Measurements from ENCODE around the gene PALM. TPM values are rescaled to one million over a fixed set of nuclear protein-coding genes. Genes with fewer than 3 reads are reported as not detected.

PALM gene
- polyA plus RNA-seq, 1 donor: 29.2 TPM

DNA sequence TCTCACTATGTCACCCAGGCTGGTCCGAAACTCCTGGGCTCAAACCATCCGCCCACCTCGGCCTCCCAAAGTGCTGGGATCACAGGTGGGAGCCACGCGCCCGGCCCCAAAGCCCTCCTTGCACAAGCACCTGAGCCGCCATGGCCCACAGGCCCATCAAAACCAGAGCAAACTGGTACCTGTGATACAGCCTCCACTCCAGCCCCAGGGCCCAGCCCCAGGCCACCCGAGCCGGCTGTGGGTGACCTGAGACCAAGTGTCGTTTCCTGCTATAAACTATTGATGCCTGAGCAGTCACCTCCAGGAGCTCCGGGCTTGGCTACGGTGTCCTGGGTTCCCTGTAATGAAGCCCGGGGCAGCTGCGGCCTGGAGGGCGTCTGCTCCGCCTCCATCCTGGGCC is 78.8 kb downstream of the PALM start:
- Histone ChIP-seq H3K27me3 (ENCODE audit: control insufficient read depth, insufficient read depth, low read length) (no peaks in the 10 kb centered on the region), H3K27ac (ENCODE audit: low read length) (no peak overlapping the region), H3K4me1 (ENCODE audit: control insufficient read depth, insufficient read depth, low read length) (peaks cover 9% of the 10 kb centered on the region), H3K4me3 (ENCODE audit: low read length) (no peak overlapping the region), H3K36me3 (ENCODE audit: control insufficient read depth, insufficient read depth, low read length) (no peaks in the 10 kb centered on the region), H3K9me3 (ENCODE audit: control insufficient read depth, low read depth, low read length) (no peaks in the 10 kb centered on the region)
- no peak for DNase-seq
- WGBS (ENCODE audit: insufficient coverage, low lambda C conversion rate): no CpG with 5 or more reads among the region's 16 CpGs

DNA sequence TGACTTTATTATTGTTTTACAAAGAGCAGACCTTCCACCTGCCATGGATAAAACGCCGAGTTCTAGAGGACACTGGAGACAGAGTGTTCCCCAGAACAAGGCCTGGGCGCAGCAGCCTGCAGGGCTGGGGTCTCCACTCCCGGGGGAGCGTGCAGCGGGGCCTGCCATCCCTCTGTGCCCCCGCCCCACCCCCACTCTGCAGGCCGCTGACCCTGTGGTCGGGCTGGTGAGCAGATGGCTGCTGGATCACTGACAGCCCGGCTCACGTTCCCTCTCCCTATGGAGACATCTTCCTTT is 79.9 kb downstream of the PALM start:
- Histone ChIP-seq H3K4me1 (ENCODE audit: control insufficient read depth, insufficient read depth, low read length) (peaks cover 5% of the 10 kb centered on the region), H3K36me3 (ENCODE audit: control insufficient read depth, insufficient read depth, low read length) (no peaks in the 10 kb centered on the region), H3K4me3 (ENCODE audit: low read length) (no peak overlapping the region), H3K27ac (ENCODE audit: low read length) (peak overlapping the region; percentile 59), H3K9me3 (ENCODE audit: control insufficient read depth, low read depth, low read length) (no peaks in the 10 kb centered on the region), H3K27me3 (ENCODE audit: control insufficient read depth, insufficient read depth, low read length) (no peaks in the 10 kb centered on the region)
- no peak for DNase-seq
- WGBS (ENCODE audit: insufficient coverage, low lambda C conversion rate): no CpG with 5 or more reads among the region's 11 CpGs

DNA sequence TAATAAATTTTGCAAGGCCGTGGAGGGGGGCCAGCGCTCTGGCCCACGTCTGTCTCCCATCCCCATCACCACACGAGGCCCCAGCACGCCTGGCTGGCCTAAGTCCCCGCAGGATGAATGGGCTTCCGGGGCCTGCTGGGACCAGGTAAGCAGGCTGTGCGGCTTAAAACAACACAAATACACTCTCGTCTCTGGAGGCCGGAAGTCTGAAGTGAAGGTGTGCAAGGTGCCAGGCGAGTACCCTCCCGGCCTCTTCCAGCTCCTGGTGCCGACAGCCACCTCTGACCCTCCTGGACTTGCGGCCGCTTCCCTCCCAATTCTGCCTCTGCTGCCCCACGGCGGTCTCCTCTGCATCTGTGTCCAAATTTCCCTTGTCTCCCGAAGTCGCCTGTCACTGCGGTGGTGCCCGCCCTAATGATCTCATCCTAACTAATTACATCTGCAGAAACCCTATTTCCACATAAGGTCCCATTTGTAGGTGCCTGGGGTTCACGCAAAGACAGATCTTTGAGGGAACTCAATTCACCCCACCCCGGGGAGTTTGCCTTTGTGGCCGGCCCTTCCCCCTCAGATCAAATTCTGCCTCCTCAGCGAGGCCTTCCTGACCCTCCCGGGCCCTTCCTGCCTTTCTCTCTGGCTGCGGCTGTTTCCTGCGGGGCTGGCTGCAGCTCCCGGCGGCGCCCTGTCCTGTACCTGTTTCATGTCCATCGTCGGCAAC is 80.4 kb downstream of the PALM start:
- H3K4me1 ChIP-seq (ENCODE audit: control insufficient read depth, insufficient read depth, low read length): peaks cover 5% of the 10 kb centered on the region
- no peaks in the 10 kb centered on the region for H3K9me3 ChIP-seq (ENCODE audit: control insufficient read depth, low read depth, low read length)
- 100% methylated on average over 1 of the region's 33 CpGs for WGBS (ENCODE audit: insufficient coverage, low lambda C conversion rate)

DNA sequence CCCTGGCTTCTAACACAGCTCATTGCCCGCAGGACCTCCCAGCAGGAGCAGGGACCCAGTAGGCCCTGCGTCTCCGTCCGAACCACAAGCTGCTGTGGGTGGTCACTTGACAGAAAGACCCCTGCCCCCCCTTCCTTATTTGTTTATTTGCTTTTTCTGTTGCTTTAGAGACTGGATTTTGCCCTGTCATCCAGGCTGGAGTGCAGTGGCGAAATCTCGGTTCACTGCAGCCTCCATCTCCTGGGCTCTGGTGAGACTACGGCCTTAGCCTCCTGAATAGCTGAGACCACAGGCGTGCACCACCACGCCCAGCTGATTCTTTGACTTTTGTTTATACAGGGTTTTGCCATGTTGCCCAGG is 80.9 kb downstream of the PALM start:
- WGBS (ENCODE audit: insufficient coverage, low lambda C conversion rate): no CpG with 5 or more reads among the region's 9 CpGs
- DNase-seq: no peak
- no peaks in the 10 kb centered on the region for H3K9me3 ChIP-seq (ENCODE audit: control insufficient read depth, low read depth, low read length)
- no peak overlapping the region for H3K4me3 ChIP-seq (ENCODE audit: low read length)
- no peak overlapping the region for H3K27ac ChIP-seq (ENCODE audit: low read length)
- H3K27me3 ChIP-seq (ENCODE audit: control insufficient read depth, insufficient read depth, low read length): no peaks in the 10 kb centered on the region
- H3K4me1 ChIP-seq (ENCODE audit: control insufficient read depth, insufficient read depth, low read length): peaks cover 5% of the 10 kb centered on the region
- H3K36me3 ChIP-seq (ENCODE audit: control insufficient read depth, insufficient read depth, low read length): no peaks in the 10 kb centered on the region

More for the DNA sequence above, 80.4 kb downstream of the PALM start:
- Histone ChIP-seq H3K27ac (ENCODE audit: low read length) (peak overlapping the region; percentile 59), H3K36me3 (ENCODE audit: control insufficient read depth, insufficient read depth, low read length) (no peaks in the 10 kb centered on the region), H3K27me3 (ENCODE audit: control insufficient read depth, insufficient read depth, low read length) (no peaks in the 10 kb centered on the region), H3K4me3 (ENCODE audit: low read length) (no peak overlapping the region)
- peak in 1 of 2 donors; percentile 7 for DNase-seq

DNA sequence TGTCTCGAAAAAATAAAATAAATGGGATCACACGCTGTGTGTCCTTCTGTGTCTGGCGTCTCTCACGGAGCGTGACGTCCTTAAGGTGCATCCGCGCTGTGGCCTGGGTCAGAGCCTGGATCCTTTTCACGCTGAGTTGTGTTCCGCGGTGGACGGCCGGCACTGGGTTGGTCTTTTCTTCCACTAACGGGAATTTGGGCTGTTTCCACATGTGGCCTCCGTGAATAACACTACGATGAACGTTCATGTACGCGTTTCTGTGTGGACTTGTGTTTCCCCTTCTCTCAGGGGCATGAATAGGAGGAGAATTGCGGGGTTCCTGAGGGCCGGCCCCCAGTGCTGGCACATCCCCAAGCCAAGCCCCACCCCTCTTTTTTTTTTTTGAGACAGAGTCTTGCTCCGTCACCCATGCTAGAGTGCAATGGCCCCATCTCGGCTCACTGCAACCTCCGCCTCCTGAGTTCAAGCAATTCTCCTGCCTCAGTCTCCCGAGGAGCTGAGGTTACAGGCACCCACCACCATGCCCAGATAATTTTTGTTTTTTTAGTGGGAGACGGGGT is 82.4 kb downstream of the PALM start:
- Histone ChIP-seq H3K9me3 (ENCODE audit: control insufficient read depth, low read depth, low read length) (peaks cover 7% of the 10 kb centered on the region), H3K4me3 (ENCODE audit: low read length) (no peak overlapping the region), H3K27me3 (ENCODE audit: control insufficient read depth, insufficient read depth, low read length) (no peaks in the 10 kb centered on the region), H3K27ac (ENCODE audit: low read length) (no peak overlapping the region), H3K36me3 (ENCODE audit: control insufficient read depth, insufficient read depth, low read length) (no peaks in the 10 kb centered on the region), H3K4me1 (ENCODE audit: control insufficient read depth, insufficient read depth, low read length) (peaks cover 8% of the 10 kb centered on the region)
- DNase-seq: no peak
- no CpG with 5 or more reads among the region's 26 CpGs for whole genome bisulfite sequencing (ENCODE audit: insufficient coverage, low lambda C conversion rate)

DNA sequence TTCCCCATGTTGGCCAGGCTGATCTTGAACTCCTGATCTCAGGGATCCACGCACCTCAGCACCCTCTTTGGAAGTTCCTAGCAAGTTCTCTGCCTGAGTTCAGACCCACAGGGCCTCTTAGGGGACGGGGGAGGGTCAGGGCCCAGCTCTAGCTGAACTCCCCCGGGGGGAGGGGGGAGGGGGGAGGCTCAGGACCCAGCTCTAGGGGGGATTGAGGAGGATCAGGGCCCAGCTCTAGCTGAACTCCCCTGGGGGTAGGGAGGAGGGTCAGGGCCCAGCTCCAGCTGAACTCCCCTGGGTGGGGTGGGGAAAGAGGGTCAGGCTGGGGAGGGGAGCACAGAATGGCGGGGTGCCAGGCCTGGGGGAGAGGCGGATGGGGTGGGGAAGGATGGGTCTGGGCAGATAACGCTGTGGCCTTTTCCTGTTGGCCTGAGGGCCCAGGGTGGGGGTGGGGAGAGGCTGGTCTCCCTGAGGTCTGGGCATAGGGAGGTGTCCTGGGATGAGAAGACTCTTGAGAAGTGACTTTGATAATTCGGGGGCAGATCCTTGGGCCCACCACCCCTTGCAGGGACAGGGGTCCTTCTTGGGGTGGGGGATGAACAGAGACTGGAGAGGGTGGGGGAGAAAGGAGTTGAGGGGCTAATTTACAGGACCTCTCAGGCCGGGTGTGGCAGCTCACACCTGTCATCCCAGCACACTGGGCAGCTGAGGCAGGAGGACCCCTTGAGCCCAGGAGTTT is 83.0 kb downstream of the PALM start:
- Histone ChIP-seq H3K27ac (ENCODE audit: low read length) (no peak overlapping the region), H3K9me3 (ENCODE audit: control insufficient read depth, low read depth, low read length) (peaks cover 7% of the 10 kb centered on the region), H3K4me3 (ENCODE audit: low read length) (no peak overlapping the region), H3K27me3 (ENCODE audit: control insufficient read depth, insufficient read depth, low read length) (no peaks in the 10 kb centered on the region), H3K36me3 (ENCODE audit: control insufficient read depth, insufficient read depth, low read length) (no peaks in the 10 kb centered on the region), H3K4me1 (ENCODE audit: control insufficient read depth, insufficient read depth, low read length) (peaks cover 12% of the 10 kb centered on the region)
- no CpG with 5 or more reads among the region's 8 CpGs for WGBS (ENCODE audit: insufficient coverage, low lambda C conversion rate)
- no peak for DNase-seq

DNA sequence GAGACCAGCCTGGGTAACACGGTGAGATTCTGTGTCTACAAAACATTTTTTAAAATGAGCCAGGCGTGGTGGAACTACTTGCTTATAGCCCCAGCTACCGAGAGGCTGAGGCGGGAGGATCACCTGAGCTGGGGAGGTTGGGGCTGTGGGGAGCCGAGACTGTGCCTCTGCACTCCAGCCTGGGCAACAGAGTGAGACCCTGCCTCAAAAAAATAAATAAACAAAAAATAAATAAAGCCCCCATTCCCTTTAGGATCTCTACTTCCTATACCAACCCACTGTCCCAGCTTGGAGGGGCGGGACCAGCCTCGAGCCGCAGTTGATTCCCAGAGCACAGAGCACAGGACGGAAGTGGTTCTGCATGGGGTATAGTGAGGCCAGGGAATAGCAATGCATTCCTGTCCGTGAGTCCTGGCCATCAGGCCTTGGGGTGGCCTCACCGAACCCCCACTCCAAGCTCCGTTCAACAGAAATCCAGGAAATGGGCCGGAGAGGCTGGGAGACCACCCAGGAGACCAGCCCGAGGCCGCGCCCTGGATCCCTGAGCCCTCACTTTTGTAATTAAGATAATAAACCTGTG is 83.7 kb downstream of the PALM start:
- Histone ChIP-seq H3K4me1 (ENCODE audit: control insufficient read depth, insufficient read depth, low read length) (peaks cover 12% of the 10 kb centered on the region), H3K27ac (ENCODE audit: low read length) (no peak overlapping the region), H3K27me3 (ENCODE audit: control insufficient read depth, insufficient read depth, low read length) (no peaks in the 10 kb centered on the region), H3K4me3 (ENCODE audit: low read length) (no peak overlapping the region), H3K36me3 (ENCODE audit: control insufficient read depth, insufficient read depth, low read length) (no peaks in the 10 kb centered on the region), H3K9me3 (ENCODE audit: control insufficient read depth, low read depth, low read length) (peaks cover 7% of the 10 kb centered on the region)
- no peak for DNase-seq
- 80% methylated on average over 3 of the region's 16 CpGs for WGBS (ENCODE audit: insufficient coverage, low lambda C conversion rate)

DNA sequence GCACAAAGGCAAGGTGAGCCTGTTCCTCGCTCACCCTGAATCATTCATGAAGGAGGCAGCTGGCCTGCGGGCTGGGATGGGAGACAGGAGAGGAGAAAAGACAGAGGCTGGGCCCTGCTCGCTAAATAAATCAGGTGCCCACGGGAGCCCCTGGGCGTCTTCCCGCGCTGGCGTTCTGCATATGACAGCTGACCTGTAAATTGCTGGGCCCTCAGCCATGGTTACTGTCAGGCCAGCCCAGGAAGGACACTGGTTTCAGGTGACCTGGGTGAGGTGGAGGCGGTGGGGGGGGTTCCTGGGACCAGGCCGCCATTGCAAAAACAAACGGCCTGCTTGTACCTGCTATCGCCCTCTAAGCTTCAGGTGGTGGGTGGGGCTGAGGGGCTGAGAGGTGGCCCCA is 85.1 kb downstream of the PALM start:
- Histone ChIP-seq H3K9me3 (ENCODE audit: control insufficient read depth, low read depth, low read length) (peaks cover 7% of the 10 kb centered on the region), H3K4me3 (ENCODE audit: low read length) (no peak overlapping the region), H3K27ac (ENCODE audit: low read length) (no peak overlapping the region), H3K36me3 (ENCODE audit: control insufficient read depth, insufficient read depth, low read length) (peaks cover under 1% of the 10 kb centered on the region), H3K27me3 (ENCODE audit: control insufficient read depth, insufficient read depth, low read length) (no peaks in the 10 kb centered on the region), H3K4me1 (ENCODE audit: control insufficient read depth, insufficient read depth, low read length) (peaks cover 9% of the 10 kb centered on the region)
- no CpG with 5 or more reads among the region's 12 CpGs for WGBS (ENCODE audit: insufficient coverage, low lambda C conversion rate)
- DNase-seq: no peak

DNA sequence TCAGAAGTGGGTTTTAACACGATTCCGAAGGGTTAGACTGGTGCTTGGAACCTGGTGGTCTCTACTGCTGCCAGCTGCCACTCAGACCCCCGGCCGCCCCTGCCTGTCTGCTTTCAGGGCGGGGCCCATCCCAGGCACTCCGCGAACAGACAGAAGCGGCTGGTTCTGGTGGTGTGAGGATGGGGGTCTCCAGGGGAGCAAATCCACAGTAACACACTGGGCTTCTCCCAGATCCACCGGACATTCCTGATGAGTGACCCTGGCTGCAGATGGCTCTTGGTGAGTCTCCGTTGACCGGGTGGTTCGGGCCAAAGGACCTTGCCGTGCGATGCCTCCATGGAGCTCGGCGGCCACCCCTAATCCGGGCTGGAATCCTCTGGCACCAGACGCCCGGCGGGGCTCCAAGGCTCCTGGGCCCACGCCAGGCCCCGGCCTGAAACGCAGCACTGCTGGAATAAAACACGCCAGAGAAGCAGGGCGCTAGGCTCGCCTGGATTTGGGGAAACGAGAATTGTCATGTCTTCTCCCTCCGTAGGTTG is 86.4 kb downstream of the PALM start:
- peaks cover 7% of the 10 kb centered on the region for H3K9me3 ChIP-seq (ENCODE audit: control insufficient read depth, low read depth, low read length)
- no peaks in the 10 kb centered on the region for H3K27me3 ChIP-seq (ENCODE audit: control insufficient read depth, insufficient read depth, low read length)
- H3K4me3 ChIP-seq (ENCODE audit: low read length): no peak overlapping the region
- peaks cover 18% of the 10 kb centered on the region for H3K4me1 ChIP-seq (ENCODE audit: control insufficient read depth, insufficient read depth, low read length)
- H3K36me3 ChIP-seq (ENCODE audit: control insufficient read depth, insufficient read depth, low read length): peaks cover 13% of the 10 kb centered on the region
- no CpG with 5 or more reads among the region's 28 CpGs for WGBS (ENCODE audit: insufficient coverage, low lambda C conversion rate)
- no peak overlapping the region for H3K27ac ChIP-seq (ENCODE audit: low read length)
- peak in 1 of 2 donors; percentile 2 for DNase-seq
